H9 (cell line): ENCODE measurements around the gene PICALM. TPM values are rescaled to one million over a fixed set of nuclear protein-coding genes. Genes with fewer than 3 reads are reported as not detected.

Experiments
- DNase-seq: peaks from one replicate; pipeline ENCODE4 v3.0.0-alpha.2; 2017
- H2AFZ ChIP-seq: one replicate; pipeline ENCODE4 v1.6.1; 2013; ENCODE audit warnings: mild to moderate bottlenecking, low read length, control low read depth, moderate library complexity
- H2AK5ac ChIP-seq: 2 replicates; pipeline ENCODE4 v1.6.1; 2013; ENCODE audit warnings: low read length, control low read depth, mixed read lengths; ENCODE audit not compliant: insufficient read length
- H2BK120ac ChIP-seq: one replicate; pipeline ENCODE4 v1.6.1; 2013; ENCODE audit warnings: low read depth, mild to moderate bottlenecking, low read length, control low read depth, inconsistent platforms; ENCODE audit not compliant: poor library complexity, severe bottlenecking
- H2BK12ac ChIP-seq: 2 replicates; pipeline ENCODE4 v1.6.1; 2013; ENCODE audit warnings: low read length, control low read depth, mixed read lengths, low read depth; ENCODE audit not compliant: insufficient read length
- H2BK15ac ChIP-seq: 2 replicates; pipeline ENCODE4 v1.6.1; 2013; ENCODE audit warnings: low read depth, low read length, control low read depth
- H2BK20ac ChIP-seq: one replicate; pipeline ENCODE4 v1.6.1; 2013; ENCODE audit warnings: low read depth, mild to moderate bottlenecking, low read length, control low read depth, inconsistent platforms; ENCODE audit not compliant: poor library complexity, severe bottlenecking
- H2BK5ac ChIP-seq: 2 replicates; pipeline ENCODE4 v1.6.1; 2013; ENCODE audit warnings: low read length, control low read depth, mixed read lengths; ENCODE audit not compliant: insufficient read length
- H3K14ac ChIP-seq: 2 replicates; pipeline ENCODE4 v1.6.1; 2013; ENCODE audit warnings: low read length, control low read depth; ENCODE audit not compliant: insufficient read depth
- H3K18ac ChIP-seq: 2 replicates; pipeline ENCODE4 v1.6.1; 2013; ENCODE audit warnings: low read depth, mild to moderate bottlenecking, mixed read lengths, low read length, control low read depth; ENCODE audit not compliant: insufficient read length
- H3K23ac ChIP-seq: 2 replicates; pipeline ENCODE4 v1.6.1; 2013; ENCODE audit warnings: low read length, control low read depth, mixed read lengths, low read depth; ENCODE audit not compliant: insufficient read length
- H3K23me2 ChIP-seq: 2 replicates; pipeline ENCODE4 v1.6.1; 2013; ENCODE audit warnings: low read depth, mild to moderate bottlenecking, mixed read lengths, low read length, control low read depth; ENCODE audit not compliant: insufficient read length, poor library complexity, severe bottlenecking
- H3K27ac ChIP-seq: 2 replicates; pipeline ENCODE4 v1.5.1; 2013; ENCODE audit warnings: low read length, control low read depth, mixed read lengths, low read depth; ENCODE audit not compliant: insufficient read length
- H3K27me3 ChIP-seq: 2 replicates; pipeline ENCODE4 v1.6.1; 2013; ENCODE audit warnings: low read length, control low read depth, inconsistent platforms; ENCODE audit not compliant: insufficient read depth
- H3K4ac ChIP-seq: 2 replicates; pipeline ENCODE4 v1.6.1; 2013; ENCODE audit warnings: low read depth, mild to moderate bottlenecking, control low read depth, inconsistent platforms, low read length, moderate library complexity
- H3K4me1 ChIP-seq: 2 replicates; pipeline ENCODE4 v1.6.1; 2013; ENCODE audit warnings: low read length, control low read depth, inconsistent platforms; ENCODE audit not compliant: insufficient read depth
- H3K4me2 ChIP-seq: 2 replicates; pipeline ENCODE4 v1.6.1; 2013; ENCODE audit warnings: low read length, control low read depth, mixed read lengths; ENCODE audit not compliant: insufficient read length, insufficient read depth
- H3K56ac ChIP-seq: 2 replicates; pipeline ENCODE4 v1.6.1; 2013; ENCODE audit warnings: low read depth, mild to moderate bottlenecking, mixed read lengths, low read length, control low read depth; ENCODE audit not compliant: insufficient read length
- H3K79me1 ChIP-seq: 2 replicates; pipeline ENCODE4 v1.6.1; 2013; ENCODE audit warnings: low read depth, mild to moderate bottlenecking, moderate library complexity, low read length, control low read depth, inconsistent platforms; ENCODE audit not compliant: insufficient read depth, poor library complexity, severe bottlenecking
- H3K79me2 ChIP-seq: 2 replicates; pipeline ENCODE4 v1.6.1; 2013; ENCODE audit warnings: low read length, control low read depth, inconsistent platforms; ENCODE audit not compliant: insufficient read depth
- H3K9ac ChIP-seq: 2 replicates; pipeline ENCODE4 v1.6.1; 2013; ENCODE audit warnings: low read length, control low read depth, mixed read lengths; ENCODE audit not compliant: insufficient read length; ENCODE audit errors: extremely low read depth
- H3K9me3 ChIP-seq: one replicate; pipeline ENCODE4 v1.6.1; 2013; ENCODE audit warnings: low read depth, low read length, inconsistent platforms; ENCODE audit not compliant: control insufficient read depth
- H3T11ph ChIP-seq: one replicate; pipeline ENCODE4 v1.6.1; 2013; ENCODE audit warnings: mild to moderate bottlenecking, low read length, control low read depth, inconsistent platforms
- H4K20me1 ChIP-seq: one replicate; pipeline ENCODE4 v1.6.1; 2013; ENCODE audit not compliant: control insufficient read depth, insufficient read length, insufficient read depth
- H4K5ac ChIP-seq: 2 replicates; pipeline ENCODE4 v1.6.1; 2013; ENCODE audit warnings: low read depth, mild to moderate bottlenecking, mixed read lengths, low read length, control low read depth; ENCODE audit not compliant: insufficient read length
- H4K8ac ChIP-seq: replicated peaks from 2 replicates; pipeline ENCODE4 v1.6.1; 2013; ENCODE audit warnings: low read length, control low read depth, mixed read lengths, low read depth; ENCODE audit not compliant: insufficient read length
- H4K91ac ChIP-seq: 2 replicates; pipeline ENCODE4 v1.6.1; 2013; ENCODE audit warnings: low read depth, mild to moderate bottlenecking, moderate library complexity, mixed read lengths, low read length, control low read depth; ENCODE audit not compliant: insufficient read length
- H3K27ac Mint-ChIP-seq, 3 experiments: 2 replicates in 2 of 3; 3 replicates in 1 of 3; pipeline ENCODE4 v1.8.0; 2020 to 2021; ENCODE audit warnings: mixed read lengths in 3 of 3, mild to moderate bottlenecking in 1 of 3, moderate library complexity in 1 of 3
- H3K27me3 Mint-ChIP-seq: 2 replicates; pipeline ENCODE4 v1.8.0; 2021; ENCODE audit warnings: low read depth, mild to moderate bottlenecking, moderate library complexity, mixed read lengths
- H3K36me3 Mint-ChIP-seq, 3 experiments: 2 replicates in 2 of 3; 3 replicates in 1 of 3; pipeline ENCODE4 v1.8.0; 2020 to 2021; ENCODE audit warnings: low read depth in 3 of 3, mixed read lengths in 3 of 3; ENCODE audit not compliant: insufficient read depth in 1 of 3
- H3K4me1 Mint-ChIP-seq, 2 experiments: 2 replicates each; pipeline ENCODE4 v1.8.0; 2020; ENCODE audit warnings: mixed read lengths in 2 of 2
- H3K4me3 Mint-ChIP-seq, 2 experiments: 2 replicates in 1 of 2; 3 replicates in 1 of 2; pipeline ENCODE4 v1.8.0; 2020 to 2021; ENCODE audit warnings: mild to moderate bottlenecking in 2 of 2, mixed read lengths in 2 of 2, moderate library complexity in 1 of 2
- H3K9me3 Mint-ChIP-seq, 2 experiments: 2 replicates in 1 of 2; 3 replicates in 1 of 2; pipeline ENCODE4 v1.8.0; 2020; ENCODE audit warnings: mild to moderate bottlenecking in 2 of 2, mixed read lengths in 2 of 2, moderate library complexity in 1 of 2
- CTCF ChIP-seq: fragments of 200-600 bp; sonication (generic); conservative IDR thresholded peaks from 3 replicates; pipeline ENCODE4 v1.8.0; 2021; ENCODE audit warnings: antibody characterized with exemption, mild to moderate bottlenecking
- WGBS: extraction: QIAGEN DNeasy Blood & Tissue Kit; methylation state at CpG from one replicate; pipeline ENCODE4 v1.1.7; 2013; ENCODE audit warnings: missing lambda C conversion rate, low lambda C conversion rate, mixed read lengths; ENCODE audit not compliant: insufficient read length; ENCODE audit errors: extremely low coverage; 5-methylcytosine and 5-hydroxymethylcytosine counted together
- total RNA-seq: library from RNA; stranded (reverse); gene quantifications from 2 replicates; pipeline ENCODE4 v1.2.1, GENCODE V29; 2021

PICALM gene
- total RNA-seq, 1 experiment from 2014 or later, result 76.4 TPM

- Histone ChIP-seq H3K23me2 (no peaks in the 10 kb centered on the region), H4K20me1 (no peaks in the 10 kb centered on the region), H3K79me2 (no peaks in the 10 kb centered on the region), H3K18ac (no peak overlapping the region), H3K9me3 (no peaks in the 10 kb centered on the region), H2BK5ac (no peak overlapping the region), H2BK20ac (no peak overlapping the region), H3K14ac (no peak overlapping the region), H2BK15ac (no peak overlapping the region), H3K4me2 (no peak overlapping the region), H3K56ac (no peak overlapping the region), H2BK120ac (no peak overlapping the region), H2AFZ (no peak overlapping the region), H3K4ac (no peak overlapping the region), H3K27ac (no peak overlapping the region), H3K23ac (no peak overlapping the region), H3K4me1 (no peaks in the 10 kb centered on the region), H3K27me3 (no peaks in the 10 kb centered on the region), H2AK5ac (no peak overlapping the region), H4K5ac (no peak overlapping the region), H3K79me1 (no peaks in the 10 kb centered on the region), H4K91ac (no peak overlapping the region), H2BK12ac (no peak overlapping the region), H3K9ac (no peak overlapping the region), H3T11ph (no peak overlapping the region), H4K8ac (no peak overlapping the region)
- WGBS, result no CpG with 5 or more reads among the region's 2 CpGs
- Mint-ChIP-seq H3K9me3 (no peaks in the 10 kb centered on the region), H3K36me3 (no peaks in the 10 kb centered on the region), H3K4me1 (no peaks in the 10 kb centered on the region), H3K27me3 (no peaks in the 10 kb centered on the region), H3K27ac (no peak overlapping the region), H3K4me3 (no peak overlapping the region)
- TF ChIP-seq CTCF, result no peak
- no peak for DNase-seq
Measured at GRCh38 chr11:86118253-86118652, 49.4 kb upstream of the PICALM start.
